C4-2B (cell line): ENCODE measurements around the gene NLRP7.

ENCODE experiments used
- ZFX ChIP-seq: fragments of 450-650 bp; IDR thresholded peaks from 2 replicates; pipeline ENCODE4 v1.6.1; 2017
- TF ChIP-seq, protein P1 (sequence below): fragments of 450-650 bp; conservative IDR thresholded peaks from 2 replicates; pipeline ENCODE4 v1.5.1; 2017; ENCODE audit warnings: mild to moderate bottlenecking

GRCh38 chr19:54905803-54906511, 41.4 kb downstream of the NLRP7 start, which contains the start of gene NCR1:
- TF ChIP-seq, protein P1, sequence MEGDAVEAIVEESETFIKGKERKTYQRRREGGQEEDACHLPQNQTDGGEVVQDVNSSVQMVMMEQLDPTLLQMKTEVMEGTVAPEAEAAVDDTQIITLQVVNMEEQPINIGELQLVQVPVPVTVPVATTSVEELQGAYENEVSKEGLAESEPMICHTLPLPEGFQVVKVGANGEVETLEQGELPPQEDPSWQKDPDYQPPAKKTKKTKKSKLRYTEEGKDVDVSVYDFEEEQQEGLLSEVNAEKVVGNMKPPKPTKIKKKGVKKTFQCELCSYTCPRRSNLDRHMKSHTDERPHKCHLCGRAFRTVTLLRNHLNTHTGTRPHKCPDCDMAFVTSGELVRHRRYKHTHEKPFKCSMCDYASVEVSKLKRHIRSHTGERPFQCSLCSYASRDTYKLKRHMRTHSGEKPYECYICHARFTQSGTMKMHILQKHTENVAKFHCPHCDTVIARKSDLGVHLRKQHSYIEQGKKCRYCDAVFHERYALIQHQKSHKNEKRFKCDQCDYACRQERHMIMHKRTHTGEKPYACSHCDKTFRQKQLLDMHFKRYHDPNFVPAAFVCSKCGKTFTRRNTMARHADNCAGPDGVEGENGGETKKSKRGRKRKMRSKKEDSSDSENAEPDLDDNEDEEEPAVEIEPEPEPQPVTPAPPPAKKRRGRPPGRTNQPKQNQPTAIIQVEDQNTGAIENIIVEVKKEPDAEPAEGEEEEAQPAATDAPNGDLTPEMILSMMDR, result no peak
- TF ChIP-seq ZFX, result no peak
